Right lobe of liver (tissue), 6 donors: Measurements from ENCODE around the gene SIK3. TPM values are rescaled to one million over a fixed set of nuclear protein-coding genes. Genes with fewer than 3 reads are reported as not detected.

Experiments used
- ATAC-seq, 4 donors: fragments of 200-7000 bp; cut with Tn5 transposase; one replicate each; pipeline ENCODE4 v1.9.1; 2020; ENCODE audit warnings: mild to moderate bottlenecking in 4 of 4, moderate library complexity in 4 of 4
- DNase-seq, 3 donors: peaks; one replicate each; pipeline ENCODE4 v3.0.0-alpha.2; 2020
- H3K27ac ChIP-seq, 3 donors: fragments of 200-600 bp; one replicate each; pipeline ENCODE4 v1.8.0; 2022
- H3K27me3 ChIP-seq, 2 donors: fragments of 200-600 bp; one replicate each; pipeline ENCODE4 v1.8.0; 2022
- H3K36me3 ChIP-seq, 4 donors: fragments of 200-600 bp; sonication (generic) in 1 of 4; one replicate each; pipeline versions ENCODE4 v1.5.1 to v1.8.0; 2017 to 2022; ENCODE audit warnings: control low read depth in 1 of 4
- H3K4me1 ChIP-seq, 4 donors: fragments of 200-600 bp; sonication (generic) in 1 of 4; one replicate each; pipeline versions ENCODE4 v1.5.1 to v1.8.0; 2017 to 2022; ENCODE audit warnings: control low read depth in 1 of 4
- H3K4me3 ChIP-seq, 3 donors: fragments of 200-600 bp; one replicate each; pipeline ENCODE4 v1.8.0; 2022
- H3K9me3 ChIP-seq, 4 donors: fragments of 200-600 bp; sonication (generic) in 1 of 4; one replicate each; pipeline versions ENCODE4 v1.5.1 to v1.8.0; 2017 to 2022; ENCODE audit warnings: control low read depth in 1 of 4
- POLR2A ChIP-seq: fragments of 450-650 bp; IDR thresholded peaks from one replicate; pipeline ENCODE4 v1.6.1; 2017; ENCODE audit warnings: antibody characterized with exemption, mild to moderate bottlenecking
- WGBS: methylation state at CpG from one replicate; pipeline ENCODE4 v1.1.6; 2018; ENCODE audit warnings: low coverage, low lambda C conversion rate; ENCODE audit not compliant: insufficient coverage; ENCODE audit errors: missing lambda C conversion rate; 5-methylcytosine and 5-hydroxymethylcytosine counted together
- intact Hi-C, 2 donors: fragments of 100-400 bp; cut with DNase I; formaldehyde crosslinking; loops; one replicate each; pipeline versions ENCODE4 v1.11.2 to v1.14.1; 2022
- total RNA-seq, 6 experiments: library from RNA; depleted of rRNA in 2 of 6; stranded (reverse); fragments of >200 nt in 2 of 6; fragmentation: NEBNext Ultra II Directional in 3 of 6; extraction: Animal tissue kit (Norgen Biotek cat#: 25700) in 3 of 6; gene quantifications; one replicate each; pipeline versions ENCODE4 v1.1.0 to v1.2.4, GENCODE V29; 2016 to 2023
- TF ChIP-seq, protein P1 (sequence below), 4 donors: fragments of 200-600 bp in 3 of 4; fragments of 450-650 bp in 1 of 4; IDR thresholded peaks; one replicate each; pipeline versions ENCODE4 v1.5.1 to v1.8.0; 2016 to 2022; ENCODE audit warnings: antibody characterized with exemption in 4 of 4, mild to moderate bottlenecking in 2 of 4
- donor health status: DM: no; HTN: yes; CAD: no.
- donor health status: DM: no; HTN: no; CAD: no.
- donor health status: DM: no; HTN: no; CAD: no.
- donor health status: DM: no; HTN: yes; CAD: no.
- donor health status: DM: no; HTN: yes; CAD: no.

Gene SIK3
- total RNA-seq, 6 experiments from 2014 or later = 22.0 to 35.4 (median 26.8) TPM

DNA sequence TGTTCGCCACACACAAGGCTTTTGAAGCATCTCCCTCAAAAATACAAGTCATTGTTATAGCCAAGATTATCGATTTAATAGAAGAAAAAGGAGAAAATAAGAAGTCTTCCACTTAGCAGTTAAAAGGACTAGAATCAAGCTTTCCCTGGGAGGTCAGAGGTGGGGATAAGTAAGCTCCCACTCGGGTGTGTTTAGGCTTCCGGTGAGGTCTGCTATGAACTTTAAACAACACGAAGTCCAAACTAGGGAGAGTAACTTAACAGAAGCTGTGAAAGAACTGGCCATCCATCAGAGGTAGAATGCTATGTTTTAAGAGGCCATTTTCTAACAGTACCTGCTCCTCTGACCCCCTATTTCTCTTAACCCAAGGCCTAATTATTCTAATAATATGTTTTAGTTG, 169.4 kb downstream of the SIK3 start:
- intact Hi-C loops = no loop called here
- no peak overlapping the region for H3K4me3 ChIP-seq
- H3K9me3 ChIP-seq = no peaks in the 10 kb centered on the region
- no peaks in the 10 kb centered on the region for H3K27me3 ChIP-seq
- peak; percentile 25 to 37 (median 28) for ATAC-seq
- WGBS = 30% methylated on average over 5 of the region's 5 CpGs
- TF ChIP-seq POLR2A = no peak
- TF ChIP-seq, protein P1, sequence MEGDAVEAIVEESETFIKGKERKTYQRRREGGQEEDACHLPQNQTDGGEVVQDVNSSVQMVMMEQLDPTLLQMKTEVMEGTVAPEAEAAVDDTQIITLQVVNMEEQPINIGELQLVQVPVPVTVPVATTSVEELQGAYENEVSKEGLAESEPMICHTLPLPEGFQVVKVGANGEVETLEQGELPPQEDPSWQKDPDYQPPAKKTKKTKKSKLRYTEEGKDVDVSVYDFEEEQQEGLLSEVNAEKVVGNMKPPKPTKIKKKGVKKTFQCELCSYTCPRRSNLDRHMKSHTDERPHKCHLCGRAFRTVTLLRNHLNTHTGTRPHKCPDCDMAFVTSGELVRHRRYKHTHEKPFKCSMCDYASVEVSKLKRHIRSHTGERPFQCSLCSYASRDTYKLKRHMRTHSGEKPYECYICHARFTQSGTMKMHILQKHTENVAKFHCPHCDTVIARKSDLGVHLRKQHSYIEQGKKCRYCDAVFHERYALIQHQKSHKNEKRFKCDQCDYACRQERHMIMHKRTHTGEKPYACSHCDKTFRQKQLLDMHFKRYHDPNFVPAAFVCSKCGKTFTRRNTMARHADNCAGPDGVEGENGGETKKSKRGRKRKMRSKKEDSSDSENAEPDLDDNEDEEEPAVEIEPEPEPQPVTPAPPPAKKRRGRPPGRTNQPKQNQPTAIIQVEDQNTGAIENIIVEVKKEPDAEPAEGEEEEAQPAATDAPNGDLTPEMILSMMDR (IDR thresholded peaks at IDR 0.05) = no peak
- peak overlapping the region in 2 of 3 donors; percentile 53 to 55 for H3K27ac ChIP-seq
- peaks cover 0 to 34% (median 16%) of the 10 kb centered on the region in 4 donors for H3K4me1 ChIP-seq
- no peak for DNase-seq
- peaks cover 0 to 14% (median 0%) of the 10 kb centered on the region in 4 donors for H3K36me3 ChIP-seq

DNA sequence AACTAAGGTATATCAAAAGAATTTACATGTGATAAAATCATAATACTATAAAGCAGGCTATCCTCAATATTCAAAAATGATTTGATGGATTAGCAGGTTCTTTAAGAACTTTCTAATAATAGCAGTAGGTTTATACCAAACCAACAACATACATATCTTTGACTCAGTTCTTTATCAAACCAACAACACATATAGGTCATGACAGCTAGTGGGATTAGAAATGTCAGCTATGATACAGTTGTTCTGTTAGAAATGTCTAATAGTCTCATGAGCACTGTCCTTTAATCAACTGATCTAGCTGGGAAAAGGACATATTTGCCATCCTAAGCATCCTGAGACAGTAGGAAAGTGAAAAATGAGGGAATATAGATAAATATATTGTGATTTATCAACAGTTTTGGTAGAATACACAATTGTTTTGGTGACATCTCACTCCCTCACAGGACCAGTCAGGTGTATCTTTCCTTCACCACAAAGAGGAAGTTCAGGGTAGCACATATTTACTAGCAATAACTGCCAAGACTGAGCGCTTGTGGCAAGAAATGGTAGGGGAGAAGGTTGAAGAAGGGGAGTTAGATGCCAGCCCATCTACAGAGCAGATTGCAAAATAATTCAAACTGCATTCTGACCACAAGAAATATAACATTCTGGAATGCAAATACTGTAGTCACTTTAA, 170.0 kb downstream of the SIK3 start:
- Histone ChIP-seq H3K4me1 (peaks cover 0 to 34% (median 16%) of the 10 kb centered on the region in 4 donors), H3K4me3 (no peak overlapping the region), H3K36me3 (peaks cover 0 to 14% (median 0%) of the 10 kb centered on the region in 4 donors), H3K9me3 (no peaks in the 10 kb centered on the region), H3K27me3 (no peaks in the 10 kb centered on the region), H3K27ac (peak overlapping the region in 1 of 3 donors; percentile 53)
- intact Hi-C loops = no loop called here
- DNase-seq (no peak), ATAC-seq (no peak)
- WGBS = 82% methylated on average over 1 of the region's 1 CpG
- TF ChIP-seq, protein P1 (IDR thresholded peaks at IDR 0.05) = no peak
- TF ChIP-seq POLR2A = no peak

DNA sequence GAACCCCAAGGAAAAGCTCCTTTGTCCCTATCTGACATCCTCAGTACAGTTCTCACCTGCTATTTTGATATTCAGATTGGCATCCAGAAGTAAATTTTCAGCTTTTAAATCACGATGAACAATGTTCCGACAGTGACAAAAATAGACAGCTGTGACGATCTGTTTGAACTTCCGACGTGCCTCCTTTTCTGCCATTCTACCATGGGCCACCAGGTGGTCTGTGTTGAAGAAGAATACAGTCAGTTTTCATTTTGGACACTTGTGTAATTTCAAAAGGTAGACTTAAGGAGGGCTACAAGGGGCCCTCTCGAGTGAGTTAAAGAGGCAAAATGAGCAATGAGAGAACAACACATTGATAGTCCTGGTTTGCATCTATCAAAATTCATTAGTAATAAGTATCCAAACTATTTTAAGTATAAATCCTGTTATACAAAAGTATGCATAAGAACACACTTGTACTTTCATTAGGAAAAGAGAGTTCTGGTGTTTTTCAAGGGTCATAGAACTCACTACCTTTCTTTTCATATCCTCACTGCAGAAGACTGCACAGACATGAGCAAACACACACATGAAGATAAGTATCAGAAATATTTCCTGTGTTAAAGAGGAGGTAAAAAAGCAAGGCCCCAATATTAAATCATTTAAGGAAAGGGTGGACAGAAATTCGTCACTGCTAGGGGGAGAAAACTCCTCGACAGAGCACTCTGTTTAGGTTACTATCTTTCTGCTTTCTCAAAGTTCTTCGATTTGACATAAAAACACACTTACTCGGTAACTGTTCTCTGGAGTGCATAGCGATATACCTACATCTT, 170.9 kb downstream of the SIK3 start:
- H3K27ac ChIP-seq = no peak overlapping the region
- TF ChIP-seq, protein P1 (IDR thresholded peaks at IDR 0.05) = peak in 3 of 4 donors; percentile 4 to 14 (median 12)
- no peak for TF ChIP-seq POLR2A
- no peak for DNase-seq
- peaks cover 0 to 14% (median 0%) of the 10 kb centered on the region in 4 donors for H3K36me3 ChIP-seq
- 70% methylated on average over 11 of the region's 11 CpGs for WGBS
- intact Hi-C loops = no loop called here
- no peaks in the 10 kb centered on the region for H3K27me3 ChIP-seq
- no peak for ATAC-seq
- H3K4me3 ChIP-seq = no peak overlapping the region
- H3K9me3 ChIP-seq = no peaks in the 10 kb centered on the region
- H3K4me1 ChIP-seq = peaks cover 0 to 34% (median 16%) of the 10 kb centered on the region in 4 donors

DNA sequence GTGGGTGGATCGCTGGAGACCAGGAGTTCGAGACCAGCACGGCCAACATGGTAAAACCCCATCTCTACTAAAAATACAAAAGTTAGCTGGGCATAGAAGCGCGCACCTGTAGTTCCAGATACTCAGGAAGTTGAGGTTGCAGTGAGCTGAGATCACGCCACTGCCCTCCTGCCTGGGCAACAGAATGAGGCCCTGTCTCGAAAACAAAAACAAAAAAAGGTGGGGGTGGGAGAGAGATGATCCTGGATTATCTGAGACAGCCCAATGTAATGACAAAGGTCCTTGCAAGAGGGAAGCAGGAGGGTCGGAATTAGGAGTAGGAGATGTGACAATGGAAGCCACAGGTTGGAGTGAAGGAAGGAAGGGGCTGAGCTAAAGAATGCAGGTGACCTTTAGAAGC, 173.2 kb downstream of the SIK3 start:
- Histone ChIP-seq H3K27me3 (no peaks in the 10 kb centered on the region), H3K27ac (no peak overlapping the region), H3K36me3 (peaks cover 0 to 17% (median 0%) of the 10 kb centered on the region in 4 donors), H3K4me1 (peaks cover 0 to 13% (median 8%) of the 10 kb centered on the region in 4 donors), H3K9me3 (no peaks in the 10 kb centered on the region), H3K4me3 (no peak overlapping the region)
- intact Hi-C loops = no loop called here
- WGBS = 84% methylated on average over 8 of the region's 8 CpGs
- DNase-seq (no peak), ATAC-seq (no peak)
- no peak for TF ChIP-seq POLR2A
- TF ChIP-seq, protein P1 (IDR thresholded peaks at IDR 0.05) = no peak
